Endothelial cell of umbilical vein (primary cell): Measurements from ENCODE around the gene NONO. TPM values are rescaled to one million over a fixed set of nuclear protein-coding genes. Genes with fewer than 3 reads are reported as not detected.

Experiments used
- BruUV-seq: library from RNA; stranded (reverse); fragments of 400-500 nt; replicated peaks from 2 replicates; lab custom pipeline; 2021; lab: Mats Ljungman, UMichigan
- CTCF ChIA-PET: fragments of 300-600, 350-600 bp; sonication (Branson Sonifier 250); formaldehyde crosslinking; loops from one replicate; lab custom pipeline; 2021; ENCODE audit warnings: antibody characterized with exemption, inconsistent platforms; lab: Charles Lee
- POLR2A ChIA-PET: fragments of 300-600, 350-600 bp; sonication (Branson Sonifier 250); formaldehyde crosslinking; loops from one replicate; lab custom pipeline; 2021; ENCODE audit warnings: antibody characterized with exemption, inconsistent platforms; lab: Charles Lee
- DNase-seq: peaks from one replicate; pipeline ENCODE4 v3.0.0-alpha.2; 2011; ENCODE audit warnings: low read depth, low spot score
- FAIRE-seq: peaks from 2 replicates; lab custom pipeline; 2011; peaks lifted over from hg19 to GRCh38; lab: Jason Lieb, UNC
- H2AFZ ChIP-seq: 2 replicates; pipeline ENCODE4 v1.6.0; 2012; ENCODE audit warnings: low read depth, low read length, control low read depth, inconsistent platforms
- H3K27ac ChIP-seq: 2 replicates; pipeline ENCODE4 v1.5.1; 2011; ENCODE audit warnings: low read depth, mild to moderate bottlenecking, control low read depth, low read length, moderate library complexity; ENCODE audit not compliant: insufficient read depth
- H3K27me3 ChIP-seq, 2 experiments: 2 replicates each; pipeline versions ENCODE4 v1.6.0 to v1.6.1; 2011; ENCODE audit warnings: low read length in 2 of 2, mixed read lengths in 1 of 2; ENCODE audit not compliant: control insufficient read depth in 2 of 2, insufficient read depth in 2 of 2
- H3K36me3 ChIP-seq, 2 experiments: 2 replicates in 1 of 2; 3 replicates in 1 of 2; pipeline ENCODE4 v1.5.1; 2011; ENCODE audit warnings: low read length in 2 of 2, mild to moderate bottlenecking in 1 of 2, moderate library complexity in 1 of 2; ENCODE audit not compliant: control insufficient read depth in 2 of 2, insufficient read depth in 2 of 2; ENCODE audit errors: extremely low read depth in 1 of 2
- H3K4me1 ChIP-seq: 3 replicates; pipeline ENCODE4 v1.5.1; 2011; ENCODE audit warnings: mild to moderate bottlenecking, low read length; ENCODE audit not compliant: control insufficient read depth, insufficient read depth; ENCODE audit errors: extremely low read depth
- H3K4me2 ChIP-seq: 2 replicates; pipeline ENCODE4 v1.6.1; 2011; ENCODE audit warnings: low read length, control low read depth, mixed read lengths; ENCODE audit not compliant: insufficient read depth
- H3K4me3 ChIP-seq, 3 experiments: fragments of 200-600 bp in 1 of 3; sonication (generic), shearing (Covaris generic) in 1 of 3; replicated peaks in 1 of 3; 2 replicates each; pipeline ENCODE4 v1.5.1; 2011 to 2016; ENCODE audit warnings: control low read depth in 3 of 3, low read length in 3 of 3, mild to moderate bottlenecking in 2 of 3, inconsistent platforms in 1 of 3, low read depth in 1 of 3, moderate library complexity in 1 of 3; ENCODE audit not compliant: insufficient read depth in 1 of 3
- H3K79me2 ChIP-seq: 2 replicates; pipeline ENCODE4 v1.6.0; 2012; ENCODE audit warnings: low read length, inconsistent platforms; ENCODE audit not compliant: control insufficient read depth, insufficient read depth
- H3K9ac ChIP-seq: replicated peaks from 2 replicates; pipeline ENCODE3; 2011; ENCODE audit warnings: low read length, control low read depth; ENCODE audit not compliant: insufficient read depth; ENCODE audit errors: extremely low read depth
- H3K9me1 ChIP-seq: replicated peaks from 3 replicates; pipeline ENCODE4 v1.6.0; 2011; ENCODE audit warnings: mild to moderate bottlenecking, low read length; ENCODE audit not compliant: control insufficient read depth, insufficient read depth; ENCODE audit errors: extremely low read depth
- H3K9me3 ChIP-seq: replicated peaks from 2 replicates; pipeline ENCODE4 v1.5.1; 2012; ENCODE audit warnings: low read length, inconsistent platforms; ENCODE audit not compliant: control insufficient read depth, insufficient read depth
- H4K20me1 ChIP-seq: replicated peaks from 2 replicates; pipeline ENCODE3; 2011; ENCODE audit warnings: mild to moderate bottlenecking, low read length; ENCODE audit not compliant: control insufficient read depth, insufficient read depth; ENCODE audit errors: extremely low read depth
- EZH2 ChIP-seq: IDR thresholded peaks from 2 replicates; pipeline ENCODE4 v1.6.1; 2012; ENCODE audit warnings: borderline replicate concordance, low read depth, mild to moderate bottlenecking, moderate library complexity, low read length, inconsistent platforms; ENCODE audit not compliant: severe bottlenecking
- FOS ChIP-seq: IDR thresholded peaks from 2 replicates; pipeline ENCODE4 v1.6.1; 2011; ENCODE audit warnings: mild to moderate bottlenecking, low read length, moderate library complexity, borderline replicate concordance; ENCODE audit not compliant: insufficient read depth
- GATA2 ChIP-seq: IDR thresholded peaks from 2 replicates; pipeline ENCODE4 v1.7.0; 2011; ENCODE audit warnings: low read depth, mild to moderate bottlenecking, moderate library complexity, mixed read lengths, low read length; ENCODE audit not compliant: insufficient read length, insufficient read depth
- JUN ChIP-seq: IDR thresholded peaks from 2 replicates; pipeline ENCODE4 v1.6.1; 2011; ENCODE audit warnings: borderline replicate concordance, low read depth; ENCODE audit not compliant: insufficient read length, insufficient read depth
- MYC ChIP-seq: IDR thresholded peaks from one replicate; pipeline ENCODE4 v1.6.1; 2011; ENCODE audit warnings: mild to moderate bottlenecking, low read depth, low read length
- POLR2A ChIP-seq: IDR thresholded peaks from 2 replicates; pipeline ENCODE4 v1.6.1; 2012; ENCODE audit warnings: low read depth, mild to moderate bottlenecking, control low read depth, low read length
- POLR2AphosphoS5 ChIP-seq: IDR thresholded peaks from 2 replicates; pipeline ENCODE4 v1.6.1; 2012; ENCODE audit warnings: low read depth, mild to moderate bottlenecking, control low read depth, low read length, moderate library complexity; ENCODE audit not compliant: insufficient read depth
- dilution Hi-C: fragments of 300-500 bp; cut with MboI; formaldehyde crosslinking; loops from one replicate; pipeline ENCODE4 v1.15.0; 2019; ENCODE audit warnings: low sequenced_read_pairs; ENCODE audit not compliant: extremely low pct_ligation_motif_present
- intact Hi-C: fragments of 100-400 bp; cut with micrococcal nuclease; formaldehyde crosslinking; loops from one replicate; pipeline ENCODE4 v1.10.0; 2022
- polyA plus RNA-seq, 4 experiments: library from polyadenylated mRNA; depleted of rRNA in 3 of 4; stranded (reverse) in 3 of 4; unstranded in 1 of 4; fragments of >200 nt; gene quantifications; 2 replicates each; pipeline versions ENCODE4 v1.2.1 to v1.2.3, GENCODE V29; 2011 to 2012; ENCODE audit warnings: missing spikeins in 1 of 4
- total RNA-seq: library from RNA; stranded (reverse); gene quantifications from 2 replicates; pipeline ENCODE4 v1.2.3, GENCODE V29; 2021
- TF ChIP-seq, protein P1 (sequence below): IDR thresholded peaks from 2 replicates; pipeline ENCODE4 v1.6.1; 2011; ENCODE audit not compliant: insufficient read depth, insufficient read length
- TF ChIP-seq, protein P2 (sequence below), 2 donors: IDR thresholded peaks; 1 replicate in 1 of 2; 2 replicates in 1 of 2; pipeline ENCODE4 v1.5.1; 2011; ENCODE audit warnings: low read length in 2 of 2, mild to moderate bottlenecking in 2 of 2, moderate library complexity in 2 of 2, control low read depth in 1 of 2, inconsistent platforms in 1 of 2, low read depth in 1 of 2; ENCODE audit not compliant: insufficient read depth in 1 of 2; ENCODE audit errors: extremely low read depth in 1 of 2

The NONO gene
- total and polyA plus RNA-seq, 2 donors (not counting 3 experiments of a cell fraction or from before 2014, with no cell fraction given): 249 to 466 TPM

DNA sequence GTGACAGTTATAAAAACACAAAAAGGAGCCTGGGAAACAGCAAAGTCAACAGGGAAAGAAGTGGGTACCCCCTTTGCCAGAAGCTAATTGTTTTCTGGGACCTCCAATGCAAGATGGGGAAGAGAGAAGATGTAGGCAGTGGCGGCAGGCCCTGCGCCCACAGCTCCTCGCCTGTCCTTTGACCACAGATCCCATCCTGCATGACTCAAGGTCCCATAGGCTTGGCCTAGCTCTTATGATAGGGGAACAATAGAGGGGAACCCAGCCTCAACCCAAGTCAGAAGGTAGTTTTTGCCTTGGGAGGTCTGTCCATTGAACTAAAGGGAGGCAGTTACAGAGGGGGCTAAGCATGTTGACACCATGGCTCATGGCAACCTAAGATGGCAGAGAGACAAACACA lies 43.7 kb upstream of the NONO start:
- DNase-seq (no peak), FAIRE-seq (no peak)
- no peaks in the 10 kb centered on the region for H3K9me3 ChIP-seq
- no peaks in the 10 kb centered on the region for H3K9me1 ChIP-seq
- H3K9ac ChIP-seq: no peak overlapping the region
- TSS peak; percentile 60 for BruUV-seq
- intact Hi-C loops (no loop called here), dilution Hi-C loops (no loop called here)
- H3K79me2 ChIP-seq: no peaks in the 10 kb centered on the region
- H3K27me3 ChIP-seq: no peaks in the 10 kb centered on the region
- peaks cover 0 to 32% of the 10 kb centered on the region in 2 experiments for H3K36me3 ChIP-seq
- H4K20me1 ChIP-seq: no peaks in the 10 kb centered on the region
- no peaks in the 10 kb centered on the region for H3K4me1 ChIP-seq
- ChIA-PET CTCF (interaction anchor here (1.2 kb wide), 1 partner anchor 470 kb away, joined by 3 read pairs; no protein-coding TSS in a partner anchor), POLR2A (no interaction called here)
- no peak overlapping the region for H3K4me2 ChIP-seq
- H3K4me3 ChIP-seq: no peak overlapping the region
- TF ChIP-seq POLR2A: no peak
- no peak for TF ChIP-seq POLR2AphosphoS5
- no peak for TF ChIP-seq JUN
- TF ChIP-seq, protein P1, sequence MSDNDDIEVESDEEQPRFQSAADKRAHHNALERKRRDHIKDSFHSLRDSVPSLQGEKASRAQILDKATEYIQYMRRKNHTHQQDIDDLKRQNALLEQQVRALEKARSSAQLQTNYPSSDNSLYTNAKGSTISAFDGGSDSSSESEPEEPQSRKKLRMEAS: no peak
- no peak for TF ChIP-seq GATA2
- no peak for TF ChIP-seq EZH2
- TF ChIP-seq, protein P2, sequence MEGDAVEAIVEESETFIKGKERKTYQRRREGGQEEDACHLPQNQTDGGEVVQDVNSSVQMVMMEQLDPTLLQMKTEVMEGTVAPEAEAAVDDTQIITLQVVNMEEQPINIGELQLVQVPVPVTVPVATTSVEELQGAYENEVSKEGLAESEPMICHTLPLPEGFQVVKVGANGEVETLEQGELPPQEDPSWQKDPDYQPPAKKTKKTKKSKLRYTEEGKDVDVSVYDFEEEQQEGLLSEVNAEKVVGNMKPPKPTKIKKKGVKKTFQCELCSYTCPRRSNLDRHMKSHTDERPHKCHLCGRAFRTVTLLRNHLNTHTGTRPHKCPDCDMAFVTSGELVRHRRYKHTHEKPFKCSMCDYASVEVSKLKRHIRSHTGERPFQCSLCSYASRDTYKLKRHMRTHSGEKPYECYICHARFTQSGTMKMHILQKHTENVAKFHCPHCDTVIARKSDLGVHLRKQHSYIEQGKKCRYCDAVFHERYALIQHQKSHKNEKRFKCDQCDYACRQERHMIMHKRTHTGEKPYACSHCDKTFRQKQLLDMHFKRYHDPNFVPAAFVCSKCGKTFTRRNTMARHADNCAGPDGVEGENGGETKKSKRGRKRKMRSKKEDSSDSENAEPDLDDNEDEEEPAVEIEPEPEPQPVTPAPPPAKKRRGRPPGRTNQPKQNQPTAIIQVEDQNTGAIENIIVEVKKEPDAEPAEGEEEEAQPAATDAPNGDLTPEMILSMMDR (IDR thresholded peaks at IDR 0.05; ENCODE audit: extremely low read depth in 1 of 2, insufficient read depth in 1 of 2, low read depth in 1 of 2, low read length in 2 of 2): no peak
- TF ChIP-seq MYC: no peak
- TF ChIP-seq FOS: no peak
- H2AFZ ChIP-seq: no peak overlapping the region
- H3K27ac ChIP-seq: no peak overlapping the region
